Fibroblast of the aortic adventitia (primary cell): Measurements from ENCODE around the gene PARD3B. TPM values are rescaled to one million over a fixed set of nuclear protein-coding genes. Genes with fewer than 3 reads are reported as not detected.

Experiments
- DNase-seq: peaks from one replicate; pipeline ENCODE4 v3.0.0-alpha.2; 2010; ENCODE audit warnings: low read depth
- H3K4me3 ChIP-seq: 2 replicates; pipeline ENCODE4 v1.5.1; 2011; ENCODE audit warnings: low read depth, mild to moderate bottlenecking, control low read depth, low read length, moderate library complexity
- total RNA-seq: library from RNA; depleted of rRNA; stranded (reverse); fragments of >200 nt; gene quantifications from 2 replicates; pipeline ENCODE4 v1.2.3, GENCODE V29; 2012; ENCODE audit warnings: low replicate concordance
- TF ChIP-seq, protein P1 (sequence below): IDR thresholded peaks from 2 replicates; pipeline ENCODE4 v1.5.1; 2011; ENCODE audit warnings: mild to moderate bottlenecking, low read length, control low read depth, inconsistent platforms; ENCODE audit not compliant: insufficient read depth

PARD3B gene
- total RNA-seq, 1 donor: 15.9 TPM

DNA sequence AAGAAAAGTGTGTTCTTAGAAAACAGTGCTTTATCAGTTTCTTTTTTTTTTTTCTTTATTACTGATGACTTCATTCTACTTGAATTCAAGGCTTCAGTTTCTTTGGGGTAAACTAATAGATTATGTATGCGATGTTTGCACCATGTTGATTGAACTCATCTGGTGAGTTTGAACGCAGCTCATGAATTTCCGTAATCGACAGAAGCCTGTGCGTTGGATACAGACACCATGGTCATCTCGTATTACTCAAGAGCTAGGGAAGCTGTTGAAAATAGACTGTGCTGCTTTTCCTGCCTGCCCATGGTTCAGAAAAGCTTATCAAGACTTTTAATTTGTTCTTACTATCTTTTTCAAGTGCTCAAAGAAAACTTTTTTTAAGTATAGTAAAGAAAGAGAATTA, 951.5 kb downstream of the PARD3B start:
- peak; percentile 86 for DNase-seq
- no peak overlapping the region for H3K4me3 ChIP-seq
- TF ChIP-seq, protein P1, sequence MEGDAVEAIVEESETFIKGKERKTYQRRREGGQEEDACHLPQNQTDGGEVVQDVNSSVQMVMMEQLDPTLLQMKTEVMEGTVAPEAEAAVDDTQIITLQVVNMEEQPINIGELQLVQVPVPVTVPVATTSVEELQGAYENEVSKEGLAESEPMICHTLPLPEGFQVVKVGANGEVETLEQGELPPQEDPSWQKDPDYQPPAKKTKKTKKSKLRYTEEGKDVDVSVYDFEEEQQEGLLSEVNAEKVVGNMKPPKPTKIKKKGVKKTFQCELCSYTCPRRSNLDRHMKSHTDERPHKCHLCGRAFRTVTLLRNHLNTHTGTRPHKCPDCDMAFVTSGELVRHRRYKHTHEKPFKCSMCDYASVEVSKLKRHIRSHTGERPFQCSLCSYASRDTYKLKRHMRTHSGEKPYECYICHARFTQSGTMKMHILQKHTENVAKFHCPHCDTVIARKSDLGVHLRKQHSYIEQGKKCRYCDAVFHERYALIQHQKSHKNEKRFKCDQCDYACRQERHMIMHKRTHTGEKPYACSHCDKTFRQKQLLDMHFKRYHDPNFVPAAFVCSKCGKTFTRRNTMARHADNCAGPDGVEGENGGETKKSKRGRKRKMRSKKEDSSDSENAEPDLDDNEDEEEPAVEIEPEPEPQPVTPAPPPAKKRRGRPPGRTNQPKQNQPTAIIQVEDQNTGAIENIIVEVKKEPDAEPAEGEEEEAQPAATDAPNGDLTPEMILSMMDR: no peak

DNA sequence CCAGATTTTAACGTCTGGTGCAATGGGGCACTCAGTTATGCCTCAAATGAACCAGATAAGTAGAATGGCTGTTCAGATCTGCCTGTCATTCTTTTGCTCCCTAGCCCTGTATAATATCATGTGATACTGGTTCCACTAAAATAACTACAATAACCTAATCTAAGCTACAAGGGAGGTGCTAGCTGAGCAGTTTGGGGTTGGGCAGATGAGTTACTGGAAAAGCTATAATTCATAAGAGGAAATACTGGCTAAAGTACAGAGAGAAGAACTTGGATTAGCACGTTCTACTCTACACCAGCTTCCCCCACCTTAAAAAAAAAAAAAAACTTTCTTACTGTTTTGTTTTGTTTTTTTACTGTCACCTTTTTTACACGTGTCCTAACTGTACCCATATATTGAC, 953.7 kb downstream of the PARD3B start:
- TF ChIP-seq, protein P1: no peak

GRCh38 chr2:205500065-205500464, 954.8 kb downstream of the PARD3B start:
- TF ChIP-seq, protein P1: no peak
- DNase-seq: no peak
- no peak overlapping the region for H3K4me3 ChIP-seq

More for the DNA sequence above, 953.7 kb downstream of the PARD3B start:
- no peak overlapping the region for H3K4me3 ChIP-seq
- no peak for DNase-seq

GRCh38 chr2:205500951-205501350, 955.7 kb downstream of the PARD3B start:
- TF ChIP-seq, protein P1: no peak
- no peak for DNase-seq
- H3K4me3 ChIP-seq: no peak overlapping the region

DNA sequence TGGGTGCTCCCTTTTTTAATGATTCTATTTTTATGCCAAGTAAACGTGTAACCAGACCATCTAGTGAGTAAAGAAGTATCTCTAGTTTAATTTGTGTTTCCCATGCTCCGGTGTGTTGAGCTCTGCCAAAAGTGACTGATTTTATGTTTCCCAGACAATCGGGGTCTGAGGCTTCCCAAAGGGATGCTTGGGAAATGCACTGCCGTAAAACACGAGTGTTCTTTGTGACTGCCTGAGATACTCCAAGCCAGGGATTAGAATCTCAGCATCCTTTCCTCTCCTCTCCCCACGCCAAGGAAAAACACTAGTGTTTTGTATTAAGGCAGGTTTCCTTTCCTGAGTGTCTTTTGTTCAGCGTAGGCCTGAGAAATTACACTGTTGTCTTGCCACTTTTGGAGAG, 956.6 kb downstream of the PARD3B start:
- H3K4me3 ChIP-seq: no peak overlapping the region
- no peak for DNase-seq
- TF ChIP-seq, protein P1: no peak

- H3K4me3 ChIP-seq: no peak overlapping the region
- no peak for DNase-seq
- TF ChIP-seq, protein P1: no peak
Observed at GRCh38 chr2:205505371-205505770, 960.1 kb downstream of the PARD3B start.

GRCh38 chr2:205509655-205510054, 964.4 kb downstream of the PARD3B start:
- no peak overlapping the region for H3K4me3 ChIP-seq
- TF ChIP-seq, protein P1: no peak
- DNase-seq: no peak
